ENCODE data around the gene SLC13A3. TPM values are rescaled to one million over a fixed set of nuclear protein-coding genes. Genes with fewer than 3 reads are reported as not detected.
A peak's percentile ranks its signal among the peaks of the same experiment; 100 is the strongest.

The SLC13A3 gene, protein sequence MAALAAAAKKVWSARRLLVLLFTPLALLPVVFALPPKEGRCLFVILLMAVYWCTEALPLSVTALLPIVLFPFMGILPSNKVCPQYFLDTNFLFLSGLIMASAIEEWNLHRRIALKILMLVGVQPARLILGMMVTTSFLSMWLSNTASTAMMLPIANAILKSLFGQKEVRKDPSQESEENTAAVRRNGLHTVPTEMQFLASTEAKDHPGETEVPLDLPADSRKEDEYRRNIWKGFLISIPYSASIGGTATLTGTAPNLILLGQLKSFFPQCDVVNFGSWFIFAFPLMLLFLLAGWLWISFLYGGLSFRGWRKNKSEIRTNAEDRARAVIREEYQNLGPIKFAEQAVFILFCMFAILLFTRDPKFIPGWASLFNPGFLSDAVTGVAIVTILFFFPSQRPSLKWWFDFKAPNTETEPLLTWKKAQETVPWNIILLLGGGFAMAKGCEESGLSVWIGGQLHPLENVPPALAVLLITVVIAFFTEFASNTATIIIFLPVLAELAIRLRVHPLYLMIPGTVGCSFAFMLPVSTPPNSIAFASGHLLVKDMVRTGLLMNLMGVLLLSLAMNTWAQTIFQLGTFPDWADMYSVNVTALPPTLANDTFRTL
- total RNA-seq, result not detected

DNA sequence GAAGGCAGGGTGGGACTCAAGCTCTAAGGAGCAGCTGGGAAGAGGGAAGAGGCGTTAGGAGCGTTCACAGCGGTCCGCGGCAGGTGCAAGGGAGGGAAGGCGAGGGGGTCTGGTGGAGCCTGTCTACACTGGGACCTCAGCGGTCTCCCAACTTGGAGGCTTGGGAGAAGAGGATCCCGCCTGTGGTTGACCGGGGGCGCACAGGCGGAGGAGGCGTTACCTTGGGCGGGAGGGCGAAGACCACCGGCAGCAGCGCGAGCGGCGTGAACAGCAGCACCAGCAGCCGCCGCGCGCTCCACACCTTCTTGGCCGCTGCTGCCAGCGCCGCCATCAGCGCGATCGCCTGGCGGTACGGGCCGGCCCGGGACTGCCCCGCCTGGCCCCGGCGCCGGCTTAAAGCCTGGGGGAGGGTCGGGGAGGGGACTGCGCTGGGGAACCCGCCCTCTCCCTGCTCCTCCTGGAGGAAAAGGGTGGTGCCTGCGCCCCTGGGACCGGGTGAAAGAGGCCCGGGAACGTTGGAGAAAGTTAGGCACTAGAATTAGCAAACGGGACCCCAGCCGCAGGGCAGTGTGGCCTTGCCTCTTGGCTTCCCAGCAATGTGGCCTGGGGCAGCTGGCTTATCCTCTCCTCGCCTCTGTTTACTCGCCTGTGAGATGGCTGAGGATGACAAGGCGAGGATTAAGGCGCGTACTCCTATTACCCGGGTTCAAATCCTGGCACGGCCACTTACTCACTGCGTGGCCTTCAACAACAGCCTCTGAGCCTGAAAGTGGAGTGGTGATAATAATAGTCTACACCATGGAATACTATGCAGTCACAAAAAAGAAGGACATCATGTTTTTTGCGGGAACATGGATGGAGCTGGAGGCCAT is at the start of gene SLC13A3:
Gene SLC13A3 (minus strand): TSS at position 369 of the 872 bp plus-strand sequence. CDS start 38 bp downstream, at position 331.
- TF ChIP-seq, protein P1, sequence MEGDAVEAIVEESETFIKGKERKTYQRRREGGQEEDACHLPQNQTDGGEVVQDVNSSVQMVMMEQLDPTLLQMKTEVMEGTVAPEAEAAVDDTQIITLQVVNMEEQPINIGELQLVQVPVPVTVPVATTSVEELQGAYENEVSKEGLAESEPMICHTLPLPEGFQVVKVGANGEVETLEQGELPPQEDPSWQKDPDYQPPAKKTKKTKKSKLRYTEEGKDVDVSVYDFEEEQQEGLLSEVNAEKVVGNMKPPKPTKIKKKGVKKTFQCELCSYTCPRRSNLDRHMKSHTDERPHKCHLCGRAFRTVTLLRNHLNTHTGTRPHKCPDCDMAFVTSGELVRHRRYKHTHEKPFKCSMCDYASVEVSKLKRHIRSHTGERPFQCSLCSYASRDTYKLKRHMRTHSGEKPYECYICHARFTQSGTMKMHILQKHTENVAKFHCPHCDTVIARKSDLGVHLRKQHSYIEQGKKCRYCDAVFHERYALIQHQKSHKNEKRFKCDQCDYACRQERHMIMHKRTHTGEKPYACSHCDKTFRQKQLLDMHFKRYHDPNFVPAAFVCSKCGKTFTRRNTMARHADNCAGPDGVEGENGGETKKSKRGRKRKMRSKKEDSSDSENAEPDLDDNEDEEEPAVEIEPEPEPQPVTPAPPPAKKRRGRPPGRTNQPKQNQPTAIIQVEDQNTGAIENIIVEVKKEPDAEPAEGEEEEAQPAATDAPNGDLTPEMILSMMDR (IDR thresholded peaks at IDR 0.05), result no peak

DNA sequence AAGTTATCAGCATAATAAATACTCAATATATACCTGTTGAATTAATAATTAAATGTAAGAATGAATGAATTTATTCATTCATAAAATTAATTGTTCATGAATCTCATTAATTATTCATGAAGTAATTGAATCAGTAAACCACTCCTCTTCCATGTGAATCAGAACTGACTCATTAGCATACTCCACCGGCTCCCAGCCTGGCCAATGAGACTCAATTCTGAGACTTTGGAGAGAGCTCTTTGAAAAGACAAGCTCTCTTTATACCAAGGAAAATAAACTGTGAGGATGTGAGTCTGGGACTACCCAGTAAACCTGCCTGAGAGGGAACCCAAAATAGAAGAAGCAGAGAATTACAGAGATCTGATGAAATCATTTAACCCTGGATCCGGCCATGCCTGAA is 49.8 kb upstream of the SLC13A3 start:
- intact Hi-C loops (cut with DNase I), result no loop called here
- Histone ChIP-seq H3K36me3 (no peaks in the 10 kb centered on the region), H3K27ac (no peak overlapping the region), H3K4me3 (no peak overlapping the region), H3K27me3 (no peaks in the 10 kb centered on the region), H3K9me3 (no peaks in the 10 kb centered on the region), H3K4me1 (no peaks in the 10 kb centered on the region)
- no peak for DNase-seq (ENCODE audit: low spot score in 2 of 2)
- TF ChIP-seq, protein P1 (IDR thresholded peaks at IDR 0.05), result no peak

More for the DNA sequence above, at the start of gene SLC13A3:
- Histone ChIP-seq H3K36me3 (no peaks in the 10 kb centered on the region), H3K27ac (no peak within 1 kb of the TSS), H3K4me1 (no peaks in the 10 kb centered on the region), H3K27me3 (no peaks in the 10 kb centered on the region), H3K4me3 (peak within 1 kb of the TSS in 1 of 2 donors; percentile 52), H3K9me3 (no peaks in the 10 kb centered on the region)
- DNase-seq (ENCODE audit: low spot score in 2 of 2), result no peak
- intact Hi-C loops (cut with DNase I), result no loop called here

DNA sequence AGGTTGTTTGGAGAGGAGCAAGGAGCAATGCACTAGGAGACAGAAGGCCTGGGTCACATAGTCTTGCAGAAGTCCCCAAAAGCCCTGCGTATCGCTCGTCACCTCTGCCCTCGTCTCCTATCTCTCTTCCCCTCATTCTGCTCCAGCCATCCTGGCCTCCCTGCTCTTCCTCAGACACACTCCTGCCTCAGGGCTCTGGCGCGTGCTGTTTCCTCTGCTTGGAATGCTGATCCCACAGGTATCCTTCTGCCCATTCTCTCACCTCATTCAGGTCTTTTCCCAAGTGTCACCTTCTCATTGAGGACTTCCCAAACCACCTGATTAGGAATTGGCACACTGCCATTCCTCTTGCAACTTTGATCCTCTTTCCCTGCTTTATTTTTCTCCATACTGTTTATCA is 49.2 kb upstream of the SLC13A3 start:
- Histone ChIP-seq H3K9me3 (no peaks in the 10 kb centered on the region), H3K27ac (no peak overlapping the region), H3K4me3 (no peak overlapping the region), H3K4me1 (no peaks in the 10 kb centered on the region), H3K36me3 (no peaks in the 10 kb centered on the region), H3K27me3 (no peaks in the 10 kb centered on the region)
- TF ChIP-seq, protein P1 (IDR thresholded peaks at IDR 0.05), result no peak
- intact Hi-C loops (cut with DNase I), result no loop called here
- DNase-seq (ENCODE audit: low spot score in 2 of 2), result no peak

DNA sequence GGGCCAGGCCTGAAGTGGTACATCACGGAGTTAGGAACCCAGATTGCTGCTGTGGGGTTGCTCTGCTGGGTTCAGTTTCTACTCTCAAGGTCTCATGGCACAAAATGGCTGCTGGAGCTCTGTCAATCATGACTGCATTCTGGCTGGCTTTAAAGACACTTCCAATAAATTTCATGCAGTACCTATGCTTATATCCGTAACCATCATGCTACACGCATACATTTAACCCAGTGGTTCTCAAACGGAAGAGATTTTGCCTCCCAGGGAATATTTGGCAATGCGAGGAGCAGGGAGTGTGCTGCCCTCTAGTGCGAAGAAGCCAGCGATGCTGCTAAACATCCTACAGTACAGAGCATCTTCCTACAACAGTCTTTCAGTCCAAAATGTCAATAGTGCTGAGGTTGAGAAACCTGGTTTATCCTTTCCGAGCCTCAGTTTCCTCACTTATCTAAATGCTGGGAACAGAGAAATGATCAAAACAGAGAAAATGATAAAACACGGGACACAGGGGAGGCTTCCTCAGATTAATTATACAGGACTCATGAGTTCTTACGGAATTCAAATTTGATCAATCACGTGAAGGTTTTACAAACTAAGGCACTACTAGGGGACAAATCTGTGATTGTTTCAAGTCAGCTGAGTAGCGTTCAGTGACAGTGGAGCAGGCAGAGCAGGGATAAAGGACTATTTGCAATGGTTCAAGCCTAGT is 48.5 kb upstream of the SLC13A3 start:
- H3K4me1 ChIP-seq, result no peaks in the 10 kb centered on the region
- TF ChIP-seq, protein P1 (IDR thresholded peaks at IDR 0.05), result peak in 1 of 3 experiments; percentile 19
- no peak overlapping the region for H3K4me3 ChIP-seq
- no peaks in the 10 kb centered on the region for H3K27me3 ChIP-seq
- H3K36me3 ChIP-seq, result no peaks in the 10 kb centered on the region
- H3K9me3 ChIP-seq, result no peaks in the 10 kb centered on the region
- DNase-seq (ENCODE audit: low spot score in 2 of 2), result no peak
- intact Hi-C loops (cut with DNase I), result no loop called here
- no peak overlapping the region for H3K27ac ChIP-seq

DNA sequence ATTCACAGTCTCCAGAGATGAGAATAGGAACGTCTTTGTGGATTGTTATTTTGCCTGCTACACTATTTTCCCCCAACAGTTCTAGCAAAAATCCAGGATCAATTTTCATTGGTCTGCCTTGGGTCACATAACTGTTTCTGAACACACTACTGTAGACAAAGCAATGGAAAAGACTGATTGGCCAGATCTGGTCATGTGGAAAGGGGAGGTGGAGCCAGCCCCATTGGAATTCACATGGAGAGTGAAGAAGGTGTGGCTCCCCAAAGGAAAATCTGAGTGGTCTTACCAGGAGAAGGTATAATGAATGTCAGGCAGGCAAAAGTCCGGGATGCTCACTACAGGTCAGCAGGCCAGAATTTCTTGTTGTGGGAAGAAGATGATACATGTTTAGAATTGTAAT is 47.5 kb upstream of the SLC13A3 start:
- Histone ChIP-seq H3K9me3 (no peaks in the 10 kb centered on the region), H3K36me3 (no peaks in the 10 kb centered on the region), H3K27ac (no peak overlapping the region), H3K4me1 (no peaks in the 10 kb centered on the region), H3K4me3 (no peak overlapping the region), H3K27me3 (no peaks in the 10 kb centered on the region)
- intact Hi-C loops (cut with DNase I), result no loop called here
- no peak for DNase-seq (ENCODE audit: low spot score in 2 of 2)
- TF ChIP-seq, protein P1 (IDR thresholded peaks at IDR 0.05), result no peak

All from ascending aorta (tissue), 2 donors.